A673 (cell line): ENCODE measurements around the gene PMEPA1. TPM values are rescaled to one million over a fixed set of nuclear protein-coding genes. Genes with fewer than 3 reads are reported as not detected.

Experiments used
- BruUV-seq: library from RNA; stranded (reverse); fragments of 400-500 nt; replicated peaks from 2 replicates; lab custom pipeline; 2021; lab: Mats Ljungman, UMichigan
- CTCF ChIA-PET: fragments of 300-600 bp; sonication (Branson Sonifier 250); formaldehyde crosslinking; loops from one replicate; lab custom pipeline; 2022; ENCODE audit warnings: antibody characterized with exemption; lab: Charles Lee
- POLR2A ChIA-PET: fragments of 300-600 bp; sonication (Branson Sonifier 250); formaldehyde crosslinking; loops from one replicate; lab custom pipeline; 2022; ENCODE audit warnings: antibody characterized with exemption; ENCODE audit not compliant: low non-redundant PET; lab: Charles Lee
- DNase-seq: peaks from one replicate; pipeline ENCODE4 v3.0.0-alpha.2; 2015; ENCODE audit warnings: low spot score
- H3K27ac ChIP-seq: fragments of 200-600 bp; sonication (generic); 2 replicates; pipeline ENCODE4 v1.5.1; 2016; ENCODE audit warnings: mixed run types, low read depth, mild to moderate bottlenecking, mixed read lengths, antibody characterized with exemption, low read length; ENCODE audit not compliant: poor library complexity, severe bottlenecking
- H3K27me3 ChIP-seq: fragments of 200-600 bp; sonication (generic); replicated peaks from 2 replicates; pipeline ENCODE4 v1.6.1; 2017; ENCODE audit warnings: mixed run types, low read depth, mild to moderate bottlenecking, mixed read lengths, antibody characterized with exemption, low read length; ENCODE audit not compliant: insufficient read depth, poor library complexity
- H3K36me3 ChIP-seq: fragments of 200-600 bp; sonication (generic); 2 replicates; pipeline ENCODE4 v1.6.1; 2016; ENCODE audit warnings: mixed run types, mild to moderate bottlenecking, mixed read lengths, antibody characterized with exemption, low read length; ENCODE audit not compliant: insufficient read depth, poor library complexity, severe bottlenecking
- H3K4me1 ChIP-seq: fragments of 200-600 bp; sonication (generic); 2 replicates; pipeline ENCODE4 v1.6.1; 2017; ENCODE audit warnings: mixed run types, mild to moderate bottlenecking, mixed read lengths, antibody characterized with exemption, low read length; ENCODE audit not compliant: insufficient read depth, poor library complexity, severe bottlenecking
- H3K4me3 ChIP-seq: fragments of 200-600 bp; sonication (generic); 2 replicates; pipeline ENCODE4 v1.5.1; 2016; ENCODE audit warnings: low read depth, mixed run types, mild to moderate bottlenecking, mixed read lengths, low read length; ENCODE audit not compliant: poor library complexity, severe bottlenecking
- H3K9me3 ChIP-seq: fragments of 200-600 bp; sonication (generic); 2 replicates; pipeline ENCODE4 v1.6.1; 2016; ENCODE audit warnings: mixed run types, low read depth, mild to moderate bottlenecking, mixed read lengths, antibody characterized with exemption, low read length; ENCODE audit not compliant: poor library complexity, severe bottlenecking
- EZH2 ChIP-seq: fragments of 200-600 bp; sonication (generic); IDR thresholded peaks from 2 replicates; pipeline ENCODE4 v1.6.1; 2017; ENCODE audit warnings: borderline replicate concordance, low read depth, mild to moderate bottlenecking, mixed read lengths, antibody characterized with exemption, low read length; ENCODE audit not compliant: poor library complexity, severe bottlenecking
- intact Hi-C: fragments of 100-400 bp; cut with micrococcal nuclease; formaldehyde crosslinking; loops from one replicate; pipeline ENCODE4 v1.10.0; 2022; ENCODE audit not compliant: unreplicated experiment
- total RNA-seq: library from RNA; stranded (reverse); gene quantifications from 2 replicates; pipeline ENCODE4 v1.2.3, GENCODE V29; 2021
- TF ChIP-seq, protein P1 (sequence below): fragments of 300-800, 200-600 bp; sonication (generic); conservative IDR thresholded peaks from 2 replicates; pipeline ENCODE4 v1.5.1; 2017; ENCODE audit warnings: low read depth, mild to moderate bottlenecking, antibody characterized with exemption, low read length, moderate library complexity, mixed read lengths

The PMEPA1 gene
- total RNA-seq, 1 experiment from 2014 or later = 9.7 TPM

- Histone ChIP-seq H3K4me3 (peak overlapping the region; percentile 32), H3K9me3 (no peaks in the 10 kb centered on the region), H3K27ac (no peak overlapping the region), H3K27me3 (no peaks in the 10 kb centered on the region), H3K36me3 (no peaks in the 10 kb centered on the region), H3K4me1 (peaks cover 5% of the 10 kb centered on the region)
- intact Hi-C loops = no loop called here
- TF ChIP-seq, protein P1, sequence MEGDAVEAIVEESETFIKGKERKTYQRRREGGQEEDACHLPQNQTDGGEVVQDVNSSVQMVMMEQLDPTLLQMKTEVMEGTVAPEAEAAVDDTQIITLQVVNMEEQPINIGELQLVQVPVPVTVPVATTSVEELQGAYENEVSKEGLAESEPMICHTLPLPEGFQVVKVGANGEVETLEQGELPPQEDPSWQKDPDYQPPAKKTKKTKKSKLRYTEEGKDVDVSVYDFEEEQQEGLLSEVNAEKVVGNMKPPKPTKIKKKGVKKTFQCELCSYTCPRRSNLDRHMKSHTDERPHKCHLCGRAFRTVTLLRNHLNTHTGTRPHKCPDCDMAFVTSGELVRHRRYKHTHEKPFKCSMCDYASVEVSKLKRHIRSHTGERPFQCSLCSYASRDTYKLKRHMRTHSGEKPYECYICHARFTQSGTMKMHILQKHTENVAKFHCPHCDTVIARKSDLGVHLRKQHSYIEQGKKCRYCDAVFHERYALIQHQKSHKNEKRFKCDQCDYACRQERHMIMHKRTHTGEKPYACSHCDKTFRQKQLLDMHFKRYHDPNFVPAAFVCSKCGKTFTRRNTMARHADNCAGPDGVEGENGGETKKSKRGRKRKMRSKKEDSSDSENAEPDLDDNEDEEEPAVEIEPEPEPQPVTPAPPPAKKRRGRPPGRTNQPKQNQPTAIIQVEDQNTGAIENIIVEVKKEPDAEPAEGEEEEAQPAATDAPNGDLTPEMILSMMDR = no peak
- no peak for TF ChIP-seq EZH2
- DNase-seq = peak; percentile 98
- ChIA-PET POLR2A (no interaction called here), CTCF (interaction anchor here (0.6 kb wide), 1 partner anchor 8 kb away, joined by 3 read pairs; the partner anchor contains the start of gene PMEPA1)
- no TSS peak for BruUV-seq
These were observed 8.7 kb upstream of the PMEPA1 start for GRCh38 chr20:57718490-57719009.

- Histone ChIP-seq H3K27ac (no peak overlapping the region), H3K4me3 (no peak overlapping the region), H3K27me3 (no peaks in the 10 kb centered on the region), H3K9me3 (no peaks in the 10 kb centered on the region), H3K36me3 (no peaks in the 10 kb centered on the region), H3K4me1 (peaks cover 5% of the 10 kb centered on the region)
- POLR2A ChIA-PET = no interaction called here
- no TSS peak for BruUV-seq
- intact Hi-C loops = no loop called here
- TF ChIP-seq EZH2 = no peak
- TF ChIP-seq, protein P1 = no peak
- CTCF ChIA-PET = no interaction called here
- DNase-seq = no peak
These were observed 8.0 kb upstream of the PMEPA1 start for GRCh38 chr20:57717797-57718196.

GRCh38 chr20:57716901-57717300 lies 7.1 kb upstream of the PMEPA1 start:
- intact Hi-C loops = no loop called here
- H3K4me3 ChIP-seq = no peak overlapping the region
- H3K9me3 ChIP-seq = no peaks in the 10 kb centered on the region
- CTCF ChIA-PET = no interaction called here
- H3K36me3 ChIP-seq = no peaks in the 10 kb centered on the region
- POLR2A ChIA-PET = no interaction called here
- H3K27ac ChIP-seq = no peak overlapping the region
- TF ChIP-seq EZH2 = no peak
- TF ChIP-seq, protein P1 = no peak
- no peak for DNase-seq
- no TSS peak for BruUV-seq
- no peaks in the 10 kb centered on the region for H3K27me3 ChIP-seq
- H3K4me1 ChIP-seq = peaks cover 5% of the 10 kb centered on the region
